Measurements from ENCODE around the gene WNT3. TPM values are rescaled to one million over a fixed set of nuclear protein-coding genes. Genes with fewer than 3 reads are reported as not detected.

WNT3 gene
- total and polyA plus RNA-seq, 2 of the 8 experiments (the other 6 are each of a cell fraction or from before 2014, with no cell fraction given), result 0.56 to 2.0 TPM

DNA sequence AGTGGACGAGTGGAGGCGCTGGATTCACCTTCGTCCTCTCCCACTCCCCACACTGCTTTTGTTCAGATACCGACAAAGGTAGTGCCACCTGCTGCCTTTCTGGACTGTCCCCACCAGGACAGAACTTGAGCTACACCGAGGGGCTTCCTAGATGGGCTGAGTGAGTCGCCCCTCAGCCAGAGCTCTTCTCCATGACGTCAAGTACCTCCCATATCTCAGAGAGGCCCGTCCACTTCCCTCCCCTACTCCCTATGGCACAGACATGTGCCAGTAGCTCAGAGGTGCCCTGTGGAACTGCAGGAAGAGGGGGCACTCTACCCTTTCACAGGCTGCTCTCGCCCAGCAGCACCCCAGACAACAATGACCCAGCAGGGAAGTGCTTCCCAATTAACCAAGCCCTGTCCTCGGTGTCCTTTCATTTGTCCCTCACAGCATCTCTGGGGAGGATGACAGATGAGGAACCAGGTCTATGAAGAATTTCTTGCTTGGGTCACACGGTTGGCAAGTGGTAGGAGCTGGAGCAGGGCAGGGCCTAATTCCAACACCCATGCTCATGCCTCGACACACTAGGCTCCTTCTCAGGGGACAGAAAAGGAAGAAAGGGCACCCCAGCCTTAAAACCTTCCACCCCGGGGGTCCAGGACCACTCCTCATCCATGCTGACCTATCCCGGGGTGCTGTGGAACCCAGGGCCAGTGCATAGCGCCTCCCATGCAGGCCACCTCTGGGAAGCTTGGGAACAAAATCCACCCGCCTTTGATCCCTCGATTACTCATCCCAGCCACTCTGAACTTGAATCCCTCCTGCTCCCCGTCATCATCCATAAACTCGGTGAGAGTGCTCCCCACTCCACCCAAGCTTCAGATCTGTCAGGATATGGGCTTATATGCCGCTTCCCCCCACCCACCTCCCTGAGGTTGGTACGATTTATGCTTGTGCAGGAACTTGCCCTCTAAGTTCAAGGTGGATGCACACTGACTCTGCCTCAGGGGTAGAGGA lies 51.7 kb downstream of the WNT3 start (continued):
- TF ChIP-seq BRCA1 (IDR thresholded peaks at IDR 0.05; ENCODE audit: low read depth, low read length), result no peak
- no peak for TF ChIP-seq RFX5 (IDR thresholded peaks at IDR 0.05; ENCODE audit: borderline replicate concordance, low read depth, low read length)
- no peak for TF ChIP-seq RAD21 (IDR thresholded peaks at IDR 0.05 in 1 of 2, conservative IDR thresholded peaks at IDR 0.05 in 1 of 2; ENCODE audit: low read depth in 2 of 2, low read length in 2 of 2)
- no peak for TF ChIP-seq EP300 (IDR thresholded peaks at IDR 0.05; ENCODE audit: borderline replicate concordance in 1 of 2, low read depth in 2 of 2, low read length in 2 of 2)
- no peak for TF ChIP-seq CHD1 (IDR thresholded peaks at IDR 0.05; ENCODE audit: low read depth, low read length)
- TF ChIP-seq CEBPB (IDR thresholded peaks at IDR 0.05; ENCODE audit: low read depth, low read length), result no peak

All from H1 (cell line).